DND-41 (cell line): ENCODE measurements around the gene PXN.

ENCODE experiments used
- ATAC-seq: fragments of 200-7000 bp; cut with Tn5 transposase; 3 replicates; pipeline ENCODE4 v1.9.1; 2021; ENCODE audit warnings: low read depth; ENCODE audit not compliant: insufficient read depth
- DNase-seq: peaks from one replicate; pipeline ENCODE4 v3.0.0-alpha.2; 2020
- H2AFZ ChIP-seq: 2 replicates; pipeline ENCODE4 v1.6.0; 2012; ENCODE audit warnings: low read depth, low read length
- H3K27ac ChIP-seq: 2 replicates; pipeline ENCODE4 v1.5.1; 2012; ENCODE audit warnings: low read length, inconsistent platforms
- H3K27me3 ChIP-seq: fragments of 200-600 bp; sonication (generic); 2 replicates; pipeline ENCODE4 v1.6.0; 2012; ENCODE audit warnings: low read length, mild to moderate bottlenecking, inconsistent platforms; ENCODE audit not compliant: insufficient read depth, poor library complexity
- H3K36me3 ChIP-seq: 2 replicates; pipeline ENCODE4 v1.5.1; 2012; ENCODE audit warnings: low read length, inconsistent platforms; ENCODE audit not compliant: insufficient read depth
- H3K4me1 ChIP-seq: 2 replicates; pipeline ENCODE4 v1.5.1; 2012; ENCODE audit warnings: mild to moderate bottlenecking, low read length; ENCODE audit not compliant: insufficient read depth
- H3K4me2 ChIP-seq: 2 replicates; pipeline ENCODE4 v1.6.0; 2012; ENCODE audit warnings: mild to moderate bottlenecking, moderate library complexity, low read length, inconsistent platforms; ENCODE audit not compliant: insufficient read depth
- H3K4me3 ChIP-seq, 2 experiments: fragments of 200-600 bp in 1 of 2; shearing (Covaris generic) in 1 of 2; 2 replicates each; pipeline ENCODE4 v1.5.1; 2012 to 2016; ENCODE audit warnings: inconsistent platforms in 2 of 2, low read length in 2 of 2, mild to moderate bottlenecking in 2 of 2, low read depth in 1 of 2, moderate library complexity in 1 of 2
- H3K79me2 ChIP-seq: 2 replicates; pipeline ENCODE4 v1.6.0; 2012; ENCODE audit warnings: low read length, inconsistent platforms; ENCODE audit not compliant: insufficient read depth
- H3K9ac ChIP-seq: 2 replicates; pipeline ENCODE4 v1.6.0; 2012; ENCODE audit warnings: low read depth, mild to moderate bottlenecking, inconsistent platforms, low read length, moderate library complexity
- H3K9me3 ChIP-seq: 2 replicates; pipeline ENCODE4 v1.5.1; 2012; ENCODE audit warnings: low read length, moderate library complexity, mild to moderate bottlenecking, inconsistent platforms; ENCODE audit not compliant: insufficient read depth, severe bottlenecking
- H4K20me1 ChIP-seq: 2 replicates; pipeline ENCODE4 v1.6.0; 2012; ENCODE audit warnings: low read length; ENCODE audit not compliant: insufficient read depth
- CTCF ChIP-seq: IDR thresholded peaks from 2 replicates; pipeline ENCODE4 v1.5.1; 2012; ENCODE audit warnings: borderline replicate concordance, low read length, moderate library complexity, mild to moderate bottlenecking; ENCODE audit not compliant: poor library complexity, severe bottlenecking; ENCODE audit errors: extremely low read depth
- EZH2 ChIP-seq: IDR thresholded peaks from 3 replicates; pipeline ENCODE4 v1.6.1; 2012; ENCODE audit warnings: borderline replicate concordance, low read depth, mild to moderate bottlenecking, moderate library complexity, low read length, inconsistent platforms; ENCODE audit not compliant: severe bottlenecking

Gene PXN

GRCh38 chr12:120211904-120212283, 53.6 kb downstream of the PXN start:
- Histone ChIP-seq H3K36me3 (peaks cover 47% of the 10 kb centered on the region), H3K4me2 (no peak overlapping the region), H3K9ac (no peak overlapping the region), H3K9me3 (no peaks in the 10 kb centered on the region), H4K20me1 (no peaks in the 10 kb centered on the region), H3K27me3 (no peaks in the 10 kb centered on the region), H2AFZ (no peak overlapping the region), H3K4me1 (no peaks in the 10 kb centered on the region), H3K79me2 (no peaks in the 10 kb centered on the region), H3K27ac (no peak overlapping the region), H3K4me3 (no peak overlapping the region)
- TF ChIP-seq CTCF (no peak), EZH2 (no peak)
- DNase-seq (no peak), ATAC-seq (no peak)

- DNase-seq, result no peak
- Histone ChIP-seq H3K4me1 (no peaks in the 10 kb centered on the region), H3K36me3 (peaks cover 50% of the 10 kb centered on the region)
Observed at GRCh38 chr12:120211243-120211903, 54.2 kb downstream of the PXN start.

GRCh38 chr12:120209851-120210250, 55.7 kb downstream of the PXN start:
- ATAC-seq (no peak), DNase-seq (no peak)
- H2AFZ ChIP-seq, result no peak overlapping the region
- H3K9ac ChIP-seq, result no peak overlapping the region
- H3K27ac ChIP-seq, result no peak overlapping the region
- TF ChIP-seq EZH2, result no peak
- no peak for TF ChIP-seq CTCF
- no peak overlapping the region for H3K4me3 ChIP-seq
- no peaks in the 10 kb centered on the region for H3K79me2 ChIP-seq
- no peaks in the 10 kb centered on the region for H3K4me1 ChIP-seq
- H3K9me3 ChIP-seq, result no peaks in the 10 kb centered on the region
- no peaks in the 10 kb centered on the region for H4K20me1 ChIP-seq
- no peaks in the 10 kb centered on the region for H3K27me3 ChIP-seq
- H3K4me2 ChIP-seq, result no peak overlapping the region
- peaks cover 51% of the 10 kb centered on the region for H3K36me3 ChIP-seq

More at GRCh38 chr12:120211243-120211903, 54.2 kb downstream of the PXN start:
- TF ChIP-seq EZH2, result no peak
- TF ChIP-seq CTCF, result no peak
- Histone ChIP-seq H2AFZ (no peak overlapping the region), H3K4me2 (no peak overlapping the region), H3K79me2 (no peaks in the 10 kb centered on the region), H3K9ac (no peak overlapping the region), H3K27me3 (no peaks in the 10 kb centered on the region), H3K9me3 (no peaks in the 10 kb centered on the region), H3K27ac (no peak overlapping the region), H4K20me1 (no peaks in the 10 kb centered on the region), H3K4me3 (no peak overlapping the region)
- ATAC-seq, result no peak
